GM18526 (cell line): ENCODE measurements around the gene AUP1.

ENCODE experiments used
- POLR2A ChIP-seq: IDR thresholded peaks from 3 replicates; pipeline ENCODE4 v1.6.1; 2011; ENCODE audit not compliant: insufficient read length; ENCODE audit errors: extremely low read depth

The AUP1 gene

GRCh38 chr2:74500578-74500946 lies 28.9 kb downstream of the AUP1 start:
- TF ChIP-seq POLR2A = no peak

- no peak for TF ChIP-seq POLR2A
Observed at GRCh38 chr2:74499940-74500577, 29.4 kb downstream of the AUP1 start.

DNA sequence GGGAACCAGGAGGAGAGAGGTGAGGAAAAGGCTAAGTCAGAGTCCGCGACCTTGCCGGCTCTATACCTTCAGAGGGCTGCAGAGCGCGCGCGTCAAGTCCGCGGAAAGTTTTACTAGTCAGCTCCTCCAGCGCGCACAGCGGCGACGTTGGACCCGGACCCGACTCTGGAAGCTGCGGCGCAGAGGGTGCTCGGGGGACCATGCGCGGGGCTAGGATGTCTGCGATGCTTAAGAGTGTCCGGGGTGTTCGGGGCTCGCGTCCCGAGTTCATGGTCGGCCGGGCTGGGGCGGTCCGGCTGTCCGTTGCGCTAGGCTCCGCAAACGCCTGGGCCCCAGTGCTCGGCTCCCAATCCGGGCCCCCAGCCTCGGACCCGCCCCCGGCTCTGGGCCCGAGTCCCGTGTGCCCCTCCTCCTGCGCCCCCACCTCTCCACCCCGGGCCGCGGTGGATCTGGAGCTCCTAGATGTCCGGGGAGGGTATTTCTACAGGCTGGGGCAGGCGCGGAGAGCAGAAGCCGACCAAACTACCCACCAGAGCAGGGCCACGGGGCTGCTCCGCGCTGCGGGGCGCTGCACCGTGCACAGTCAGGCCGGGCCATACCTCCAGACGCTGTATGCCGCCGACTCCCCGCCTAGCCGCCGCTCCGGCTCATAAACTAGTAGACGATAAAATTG lies 30.1 kb downstream of the AUP1 start, which contains the start of gene LBX2:
LBX2 (minus strand) TSS at position 337 of the 673 bp plus-strand sequence; CDS start at position 271, 66 bp downstream.
- no peak for TF ChIP-seq POLR2A

GRCh38 chr2:74498500-74499266 lies 30.8 kb downstream of the AUP1 start:
- TF ChIP-seq POLR2A = no peak

GRCh38 chr2:74497777-74498499 lies 31.6 kb downstream of the AUP1 start:
- TF ChIP-seq POLR2A = peak; percentile 38

DNA sequence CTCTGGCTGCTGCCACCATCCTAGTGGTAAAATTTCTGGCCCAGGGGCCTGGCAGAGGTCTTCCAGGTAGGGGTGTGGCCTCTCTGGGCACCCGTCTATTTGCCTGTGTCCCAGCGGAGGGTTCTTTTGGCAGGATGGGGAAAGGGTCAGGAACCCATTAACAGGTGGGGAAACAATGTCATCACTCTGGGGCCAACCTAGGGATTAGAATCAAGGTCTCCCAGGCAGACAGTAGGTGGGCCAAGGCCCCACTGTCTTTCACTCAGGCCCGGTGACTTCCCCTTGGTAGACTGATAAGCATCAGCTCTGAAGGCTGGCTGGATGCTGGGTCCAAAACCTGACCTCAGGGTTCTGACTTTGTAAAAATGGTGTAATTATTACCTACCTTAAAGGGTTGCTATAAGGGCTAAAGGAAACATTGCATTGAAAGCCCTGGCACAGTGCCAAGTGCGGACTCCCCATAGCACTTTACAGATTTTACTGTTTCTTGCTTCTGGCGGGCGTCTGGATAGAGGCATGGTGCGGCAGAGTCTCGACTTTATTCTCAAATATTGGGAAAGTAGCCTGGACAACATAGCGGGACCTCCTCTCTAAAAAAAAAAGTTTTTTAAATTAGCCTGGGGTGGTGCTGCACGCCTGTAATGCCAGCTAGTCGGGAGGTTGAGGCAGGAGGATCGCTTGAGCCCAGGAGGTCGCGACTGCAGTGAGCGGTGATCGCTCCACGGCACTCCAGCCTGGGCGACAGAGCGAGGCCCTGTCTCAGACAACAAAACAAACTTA lies 32.3 kb downstream of the AUP1 start:
- no peak for TF ChIP-seq POLR2A

DNA sequence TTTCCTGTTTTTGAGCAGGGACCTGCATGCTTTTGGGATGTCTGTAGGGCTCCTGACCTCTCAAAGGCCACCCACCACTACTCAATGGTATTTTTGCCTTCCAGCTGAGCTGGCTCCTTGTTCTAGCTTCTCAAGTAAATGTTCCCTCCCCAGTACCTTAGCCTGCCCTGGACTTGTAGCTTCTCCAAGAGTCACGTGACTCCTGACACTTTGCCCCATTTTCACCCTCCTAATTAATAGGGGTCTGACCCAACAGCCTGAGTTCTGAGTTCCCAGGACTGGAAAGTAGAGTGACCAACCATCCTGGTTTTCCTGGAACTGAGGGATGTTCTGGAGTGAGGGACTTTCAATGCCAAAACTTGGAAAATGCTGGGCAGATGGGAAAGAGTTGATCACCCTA lies 34.1 kb downstream of the AUP1 start:
- no peak for TF ChIP-seq POLR2A

DNA sequence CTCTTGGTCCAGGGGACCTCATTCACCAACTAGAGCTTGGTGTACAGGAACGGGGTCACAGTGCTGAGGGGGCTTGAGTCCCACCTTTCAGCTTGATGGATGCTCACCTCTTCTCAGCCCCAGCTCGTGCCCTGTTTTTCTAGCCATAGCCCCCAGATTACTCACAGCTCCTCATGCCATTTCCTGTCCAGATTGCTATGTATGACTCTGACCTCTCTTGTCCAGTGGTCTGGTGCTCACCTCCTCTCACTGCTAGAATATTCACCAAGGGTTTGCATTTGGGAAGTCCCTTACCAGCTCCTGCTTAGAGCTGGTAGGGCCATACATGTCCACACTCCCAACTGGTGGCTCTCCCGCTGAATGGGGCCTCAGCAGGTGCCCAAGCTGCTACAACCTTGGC lies 36.0 kb downstream of the AUP1 start:
- TF ChIP-seq POLR2A = no peak

- no peak for TF ChIP-seq POLR2A
Observed at GRCh38 chr2:74491648-74492544, 37.6 kb downstream of the AUP1 start.

DNA sequence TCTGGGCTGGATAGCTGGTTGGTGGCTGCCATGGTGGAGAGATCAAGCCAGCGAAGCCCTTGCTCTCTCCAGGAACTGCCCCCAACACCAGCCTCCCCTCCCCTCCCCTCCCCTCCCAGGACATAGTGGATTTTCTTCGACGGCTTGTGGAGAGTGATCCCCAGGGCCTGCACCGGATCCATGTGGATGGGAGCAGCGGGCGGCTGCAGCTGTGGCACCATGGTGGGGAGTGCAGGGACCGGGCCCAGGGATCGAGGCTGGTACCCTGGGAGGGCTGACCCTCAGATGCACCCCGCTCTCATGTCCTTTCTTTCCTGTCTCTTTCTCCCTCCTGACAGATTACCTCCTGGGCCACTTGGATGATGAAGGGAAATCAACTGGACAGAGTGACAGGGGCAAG lies 39.6 kb downstream of the AUP1 start:
- TF ChIP-seq POLR2A = no peak

- no peak for TF ChIP-seq POLR2A
Observed at GRCh38 chr2:74488643-74489481, 40.6 kb downstream of the AUP1 start.

GRCh38 chr2:74486141-74486540 lies 43.4 kb downstream of the AUP1 start:
- TF ChIP-seq POLR2A = no peak
